Measurements from ENCODE around the gene COL18A1.

The COL18A1 gene

GRCh38 chr21:45506241-45506817, 101.4 kb downstream of the COL18A1 start:
- ATAC-seq = peak; percentile 8
- no peak for TF ChIP-seq OSR1 (CRISPR knock-in tag; IDR thresholded peaks at IDR 0.05)
- no peak for TF ChIP-seq ESRRG (CRISPR knock-in tag; IDR thresholded peaks at IDR 0.05)
- TF ChIP-seq CREB5 (CRISPR knock-in tag; IDR thresholded peaks at IDR 0.05; ENCODE audit: low read depth) = no peak
- no peak for TF ChIP-seq ZNF8 (CRISPR knock-in tag; IDR thresholded peaks at IDR 0.05)
- no peak for TF ChIP-seq ZFP30 (CRISPR knock-in tag; IDR thresholded peaks at IDR 0.05)
- no peak for TF ChIP-seq PPARA (CRISPR knock-in tag; IDR thresholded peaks at IDR 0.05; ENCODE audit: borderline replicate concordance)
- no peak for TF ChIP-seq ZFP3 (CRISPR knock-in tag; IDR thresholded peaks at IDR 0.05)
- no peak for TF ChIP-seq ARNTL (CRISPR knock-in tag; IDR thresholded peaks at IDR 0.05; ENCODE audit: borderline replicate concordance, low read depth)
- TF ChIP-seq PATZ1 (CRISPR knock-in tag; IDR thresholded peaks at IDR 0.05; ENCODE audit: borderline replicate concordance) = no peak
- TF ChIP-seq ZNF70 (CRISPR knock-in tag; IDR thresholded peaks at IDR 0.05) = no peak
- TF ChIP-seq, protein P1, sequence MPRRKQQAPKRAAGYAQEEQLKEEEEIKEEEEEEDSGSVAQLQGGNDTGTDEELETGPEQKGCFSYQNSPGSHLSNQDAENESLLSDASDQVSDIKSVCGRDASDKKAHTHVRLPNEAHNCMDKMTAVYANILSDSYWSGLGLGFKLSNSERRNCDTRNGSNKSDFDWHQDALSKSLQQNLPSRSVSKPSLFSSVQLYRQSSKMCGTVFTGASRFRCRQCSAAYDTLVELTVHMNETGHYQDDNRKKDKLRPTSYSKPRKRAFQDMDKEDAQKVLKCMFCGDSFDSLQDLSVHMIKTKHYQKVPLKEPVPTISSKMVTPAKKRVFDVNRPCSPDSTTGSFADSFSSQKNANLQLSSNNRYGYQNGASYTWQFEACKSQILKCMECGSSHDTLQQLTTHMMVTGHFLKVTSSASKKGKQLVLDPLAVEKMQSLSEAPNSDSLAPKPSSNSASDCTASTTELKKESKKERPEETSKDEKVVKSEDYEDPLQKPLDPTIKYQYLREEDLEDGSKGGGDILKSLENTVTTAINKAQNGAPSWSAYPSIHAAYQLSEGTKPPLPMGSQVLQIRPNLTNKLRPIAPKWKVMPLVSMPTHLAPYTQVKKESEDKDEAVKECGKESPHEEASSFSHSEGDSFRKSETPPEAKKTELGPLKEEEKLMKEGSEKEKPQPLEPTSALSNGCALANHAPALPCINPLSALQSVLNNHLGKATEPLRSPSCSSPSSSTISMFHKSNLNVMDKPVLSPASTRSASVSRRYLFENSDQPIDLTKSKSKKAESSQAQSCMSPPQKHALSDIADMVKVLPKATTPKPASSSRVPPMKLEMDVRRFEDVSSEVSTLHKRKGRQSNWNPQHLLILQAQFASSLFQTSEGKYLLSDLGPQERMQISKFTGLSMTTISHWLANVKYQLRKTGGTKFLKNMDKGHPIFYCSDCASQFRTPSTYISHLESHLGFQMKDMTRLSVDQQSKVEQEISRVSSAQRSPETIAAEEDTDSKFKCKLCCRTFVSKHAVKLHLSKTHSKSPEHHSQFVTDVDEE (CRISPR knock-in tag; IDR thresholded peaks at IDR 0.05) = no peak
- no peak for TF ChIP-seq ISL1 (CRISPR knock-in tag; IDR thresholded peaks at IDR 0.05)
- TF ChIP-seq TOX (CRISPR knock-in tag; IDR thresholded peaks at IDR 0.05; ENCODE audit: borderline replicate concordance) = no peak
- TF ChIP-seq ZC3H10 (CRISPR knock-in tag; IDR thresholded peaks at IDR 0.05) = no peak
- TF ChIP-seq CSDC2 (CRISPR knock-in tag; IDR thresholded peaks at IDR 0.05) = no peak
- no peak for TF ChIP-seq BACH2 (CRISPR knock-in tag; IDR thresholded peaks at IDR 0.05; ENCODE audit: borderline replicate concordance)
- TF ChIP-seq RARB (CRISPR knock-in tag; IDR thresholded peaks at IDR 0.05) = no peak
- TF ChIP-seq, protein P2, sequence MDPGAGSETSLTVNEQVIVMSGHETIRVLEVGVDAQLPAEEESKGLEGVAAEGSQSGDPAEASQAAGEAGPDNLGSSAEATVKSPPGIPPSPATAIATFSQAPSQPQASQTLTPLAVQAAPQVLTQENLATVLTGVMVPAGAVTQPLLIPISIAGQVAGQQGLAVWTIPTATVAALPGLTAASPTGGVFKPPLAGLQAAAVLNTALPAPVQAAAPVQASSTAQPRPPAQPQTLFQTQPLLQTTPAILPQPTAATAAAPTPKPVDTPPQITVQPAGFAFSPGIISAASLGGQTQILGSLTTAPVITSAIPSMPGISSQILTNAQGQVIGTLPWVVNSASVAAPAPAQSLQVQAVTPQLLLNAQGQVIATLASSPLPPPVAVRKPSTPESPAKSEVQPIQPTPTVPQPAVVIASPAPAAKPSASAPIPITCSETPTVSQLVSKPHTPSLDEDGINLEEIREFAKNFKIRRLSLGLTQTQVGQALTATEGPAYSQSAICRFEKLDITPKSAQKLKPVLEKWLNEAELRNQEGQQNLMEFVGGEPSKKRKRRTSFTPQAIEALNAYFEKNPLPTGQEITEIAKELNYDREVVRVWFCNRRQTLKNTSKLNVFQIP (CRISPR knock-in tag; IDR thresholded peaks at IDR 0.05; ENCODE audit: borderline replicate concordance, low read depth) = no peak

DNA sequence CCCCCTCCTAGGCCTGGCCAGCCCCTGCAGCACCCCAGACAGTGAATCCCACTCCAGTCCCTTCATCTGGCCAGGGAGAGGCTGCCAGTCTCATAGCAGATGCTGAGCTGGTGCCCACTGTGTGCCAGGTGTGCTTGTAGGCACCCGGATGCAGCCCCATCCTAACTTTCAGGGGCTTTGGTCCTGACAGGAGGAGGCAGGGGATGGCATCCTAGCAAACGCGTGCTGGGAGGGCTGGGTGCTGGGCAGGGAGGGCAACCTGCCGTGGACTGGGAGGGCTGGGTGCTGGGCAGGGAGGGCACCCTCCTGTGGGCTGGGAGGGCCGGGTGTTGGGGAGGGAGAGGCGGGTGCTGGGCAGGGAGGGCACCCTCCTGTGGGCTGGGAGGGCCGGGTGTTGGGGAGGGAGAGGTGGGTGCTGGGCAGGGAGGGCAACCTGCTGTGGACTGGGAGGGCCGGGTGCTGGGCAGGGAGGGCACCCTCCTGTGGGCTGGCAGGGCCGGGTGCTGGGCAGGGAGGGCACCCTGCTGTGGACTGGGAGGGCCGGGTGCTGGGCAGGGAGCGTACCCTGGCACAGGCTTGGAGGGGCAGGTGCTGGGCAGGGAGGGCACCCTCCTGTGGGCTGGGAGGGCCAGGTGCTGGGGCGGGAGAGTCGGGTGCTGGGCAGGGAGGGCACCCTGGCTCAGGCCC, 102.0 kb downstream of the COL18A1 start:
- ATAC-seq = no peak
- TF ChIP-seq CSRNP3 (CRISPR knock-in tag; IDR thresholded peaks at IDR 0.05) = no peak

- ATAC-seq = no peak
- TF ChIP-seq TOX (CRISPR knock-in tag; IDR thresholded peaks at IDR 0.05; ENCODE audit: borderline replicate concordance) (no peak), RARB (CRISPR knock-in tag; IDR thresholded peaks at IDR 0.05) (no peak), ARNTL (CRISPR knock-in tag; IDR thresholded peaks at IDR 0.05; ENCODE audit: borderline replicate concordance, low read depth) (no peak), ISL1 (CRISPR knock-in tag; IDR thresholded peaks at IDR 0.05) (no peak), PATZ1 (CRISPR knock-in tag; IDR thresholded peaks at IDR 0.05; ENCODE audit: borderline replicate concordance) (no peak), CSDC2 (CRISPR knock-in tag; IDR thresholded peaks at IDR 0.05) (no peak), ZNF8 (CRISPR knock-in tag; IDR thresholded peaks at IDR 0.05) (no peak)
Observed at GRCh38 chr21:45507523-45507875, 102.5 kb downstream of the COL18A1 start.
